ENCODE measurements around the gene ABCA13. TPM values are rescaled to one million over a fixed set of nuclear protein-coding genes. Genes with fewer than 3 reads are reported as not detected.
"Not testable (repeated sequence)": the region's sequence is repeated elsewhere in the genome, so short reads cannot be mapped to it uniquely, and the experiment has no call there.

ABCA13 gene, protein sequence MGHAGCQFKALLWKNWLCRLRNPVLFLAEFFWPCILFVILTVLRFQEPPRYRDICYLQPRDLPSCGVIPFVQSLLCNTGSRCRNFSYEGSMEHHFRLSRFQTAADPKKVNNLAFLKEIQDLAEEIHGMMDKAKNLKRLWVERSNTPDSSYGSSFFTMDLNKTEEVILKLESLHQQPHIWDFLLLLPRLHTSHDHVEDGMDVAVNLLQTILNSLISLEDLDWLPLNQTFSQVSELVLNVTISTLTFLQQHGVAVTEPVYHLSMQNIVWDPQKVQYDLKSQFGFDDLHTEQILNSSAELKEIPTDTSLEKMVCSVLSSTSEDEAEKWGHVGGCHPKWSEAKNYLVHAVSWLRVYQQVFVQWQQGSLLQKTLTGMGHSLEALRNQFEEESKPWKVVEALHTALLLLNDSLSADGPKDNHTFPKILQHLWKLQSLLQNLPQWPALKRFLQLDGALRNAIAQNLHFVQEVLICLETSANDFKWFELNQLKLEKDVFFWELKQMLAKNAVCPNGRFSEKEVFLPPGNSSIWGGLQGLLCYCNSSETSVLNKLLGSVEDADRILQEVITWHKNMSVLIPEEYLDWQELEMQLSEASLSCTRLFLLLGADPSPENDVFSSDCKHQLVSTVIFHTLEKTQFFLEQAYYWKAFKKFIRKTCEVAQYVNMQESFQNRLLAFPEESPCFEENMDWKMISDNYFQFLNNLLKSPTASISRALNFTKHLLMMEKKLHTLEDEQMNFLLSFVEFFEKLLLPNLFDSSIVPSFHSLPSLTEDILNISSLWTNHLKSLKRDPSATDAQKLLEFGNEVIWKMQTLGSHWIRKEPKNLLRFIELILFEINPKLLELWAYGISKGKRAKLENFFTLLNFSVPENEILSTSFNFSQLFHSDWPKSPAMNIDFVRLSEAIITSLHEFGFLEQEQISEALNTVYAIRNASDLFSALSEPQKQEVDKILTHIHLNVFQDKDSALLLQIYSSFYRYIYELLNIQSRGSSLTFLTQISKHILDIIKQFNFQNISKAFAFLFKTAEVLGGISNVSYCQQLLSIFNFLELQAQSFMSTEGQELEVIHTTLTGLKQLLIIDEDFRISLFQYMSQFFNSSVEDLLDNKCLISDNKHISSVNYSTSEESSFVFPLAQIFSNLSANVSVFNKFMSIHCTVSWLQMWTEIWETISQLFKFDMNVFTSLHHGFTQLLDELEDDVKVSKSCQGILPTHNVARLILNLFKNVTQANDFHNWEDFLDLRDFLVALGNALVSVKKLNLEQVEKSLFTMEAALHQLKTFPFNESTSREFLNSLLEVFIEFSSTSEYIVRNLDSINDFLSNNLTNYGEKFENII (N-terminal part only)
- total RNA-seq: under 0.01 TPM in 1 of 2 replicates, not detected in the other

- no peak for DNase-seq (ENCODE audit: low read depth in 2 of 2)
These were observed at the start of gene ABCA13 for GRCh38 chr7:48171202-48171601. TSS of gene ABCA13 (plus strand) at chr7:48171458. CDS start at chr7:48171484, 26 bp downstream.

DNA sequence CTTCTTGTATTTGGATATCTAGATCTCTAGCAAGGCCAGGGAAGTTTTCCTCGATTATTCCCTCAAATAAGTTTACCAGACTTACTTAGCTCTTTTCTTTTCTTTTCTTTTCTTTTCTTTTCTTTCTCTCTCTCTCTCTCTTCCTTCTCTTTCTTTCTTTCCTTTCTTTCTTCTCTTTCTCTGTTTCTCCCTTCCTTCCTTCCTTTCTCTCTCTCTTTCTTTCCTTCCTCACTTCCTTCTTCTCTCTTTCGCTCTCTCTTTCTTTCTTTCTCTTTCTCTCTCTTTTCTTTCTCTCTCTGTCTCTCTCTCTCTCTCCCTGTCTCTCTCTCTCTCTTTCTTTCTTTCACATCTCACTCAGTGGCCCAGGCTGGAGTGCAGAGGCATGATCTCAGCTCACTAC, 45.2 kb upstream of the ABCA13 start:
- DNase-seq (ENCODE audit: low read depth in 2 of 2): no peak

DNA sequence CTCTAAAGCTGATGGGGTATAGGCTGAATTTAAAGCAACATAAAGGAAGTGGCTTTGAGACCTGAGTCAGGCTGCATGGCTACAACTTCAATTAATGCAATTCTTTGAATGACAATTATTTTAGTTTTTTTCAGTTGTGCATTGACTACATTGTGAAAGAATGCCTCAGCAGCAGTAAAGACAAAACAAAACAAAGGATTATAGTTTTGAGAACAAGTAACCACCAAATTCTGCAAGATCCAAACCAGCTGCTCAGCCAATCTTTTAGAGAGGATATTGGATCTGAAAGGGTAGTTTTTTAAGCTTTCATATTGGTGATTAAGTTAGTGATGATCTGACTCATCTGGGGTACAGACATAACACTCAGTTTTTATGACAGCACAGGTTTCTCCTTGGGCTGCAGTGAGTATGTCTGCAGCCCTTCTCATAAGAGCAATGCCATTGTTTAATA, 40.6 kb upstream of the ABCA13 start:
- no peak for DNase-seq (ENCODE audit: low read depth in 2 of 2)

DNA sequence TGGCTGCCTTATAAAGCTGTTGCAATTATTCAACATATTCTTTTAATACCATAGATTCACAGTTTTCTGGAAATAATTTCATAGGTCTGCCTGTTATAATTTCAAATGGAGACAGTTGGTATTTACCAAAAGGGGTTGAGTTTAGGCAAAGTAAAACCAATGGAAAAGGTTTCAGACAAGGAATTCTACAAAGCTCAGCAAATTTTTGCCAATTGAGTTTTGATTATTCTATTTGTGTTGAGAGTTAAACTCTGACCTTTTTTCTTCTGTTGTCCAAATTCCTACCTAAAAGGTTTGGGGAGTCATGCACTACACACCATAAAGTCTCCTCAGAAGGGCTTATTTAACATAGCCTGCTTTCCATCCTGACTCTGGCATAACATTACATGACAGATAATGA, 38.5 kb upstream of the ABCA13 start:
- DNase-seq (ENCODE audit: low read depth in 2 of 2): no peak

- DNase-seq (ENCODE audit: low read depth in 2 of 2): peak; percentile 10 to 25
These were observed 31.8 kb upstream of the ABCA13 start for GRCh38 chr7:48139459-48139858.

GRCh38 chr7:48140001-48140681, 31.1 kb upstream of the ABCA13 start:
- DNase-seq (ENCODE audit: low read depth in 2 of 2): peak; percentile 26 to 73

GRCh38 chr7:48141521-48141920, 29.7 kb upstream of the ABCA13 start:
- no peak for DNase-seq (ENCODE audit: low read depth in 2 of 2)

DNA sequence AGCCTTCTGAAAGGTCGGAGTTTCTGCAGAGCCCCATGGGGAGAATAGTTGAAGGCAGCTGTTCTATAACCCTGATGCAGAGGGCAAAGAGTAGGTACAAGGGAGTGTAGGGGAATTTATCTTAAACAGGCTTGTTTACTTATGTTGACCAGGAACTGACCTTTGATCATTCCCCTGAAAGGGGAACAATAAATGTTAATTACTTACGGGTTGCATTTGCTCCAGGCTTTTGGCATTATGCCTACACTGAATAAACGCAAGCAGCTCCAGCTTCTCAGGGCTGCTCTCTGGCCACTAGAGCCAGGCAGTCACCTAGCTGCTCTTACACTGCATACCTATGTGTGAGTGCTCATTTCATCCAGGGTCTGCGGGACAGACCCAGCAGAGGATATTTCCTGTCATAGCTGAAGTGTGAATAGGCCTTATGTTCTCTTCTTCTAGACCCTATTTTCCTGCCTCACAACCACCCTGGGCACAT, 26.9 kb upstream of the ABCA13 start:
- no peak for DNase-seq (ENCODE audit: low read depth in 2 of 2)

GRCh38 chr7:48147078-48147591, 24.1 kb upstream of the ABCA13 start:
- DNase-seq (ENCODE audit: low read depth in 2 of 2): no peak

DNA sequence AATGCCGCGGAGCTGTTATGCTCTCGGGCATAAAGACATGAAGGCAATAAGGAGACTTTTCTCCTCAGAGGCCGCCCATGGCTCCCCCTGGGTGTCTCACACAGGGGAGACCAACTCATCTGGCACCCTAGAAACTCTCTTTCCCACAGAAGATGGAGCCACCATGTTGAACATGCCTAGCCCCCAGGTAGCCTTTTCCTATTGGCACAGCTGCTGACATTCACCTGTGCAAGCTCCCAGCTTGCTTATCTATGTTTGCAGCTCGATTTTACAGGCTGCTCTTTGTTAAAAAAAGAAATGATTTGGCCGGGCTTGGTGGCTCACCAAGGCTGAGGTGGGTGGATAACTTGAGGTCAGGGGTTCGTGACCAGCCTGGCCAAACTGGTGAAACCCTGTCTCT, 23.6 kb upstream of the ABCA13 start:
- not testable (repeated sequence) for DNase-seq (ENCODE audit: low read depth in 2 of 2)

DNA sequence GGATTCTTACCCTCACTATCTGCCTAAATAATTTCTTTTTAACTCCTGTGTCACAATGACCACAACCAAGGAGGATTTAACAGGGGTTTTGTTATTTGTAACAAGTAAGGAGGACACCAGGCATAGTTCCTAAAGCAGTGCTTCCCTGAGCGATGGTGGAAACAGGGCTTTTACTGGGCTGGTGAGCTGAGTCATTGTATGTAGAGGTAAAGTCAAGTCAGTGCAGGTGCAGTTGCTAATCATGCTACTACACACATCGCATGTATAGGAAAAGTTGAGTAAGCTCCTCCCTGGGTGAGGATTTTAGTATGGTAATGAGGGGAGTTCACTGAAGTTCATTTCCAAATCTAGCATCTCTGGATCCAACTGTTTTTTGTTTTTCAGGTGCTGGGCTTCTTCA, 22.9 kb upstream of the ABCA13 start:
- no peak for DNase-seq (ENCODE audit: low read depth in 2 of 2)

DNA sequence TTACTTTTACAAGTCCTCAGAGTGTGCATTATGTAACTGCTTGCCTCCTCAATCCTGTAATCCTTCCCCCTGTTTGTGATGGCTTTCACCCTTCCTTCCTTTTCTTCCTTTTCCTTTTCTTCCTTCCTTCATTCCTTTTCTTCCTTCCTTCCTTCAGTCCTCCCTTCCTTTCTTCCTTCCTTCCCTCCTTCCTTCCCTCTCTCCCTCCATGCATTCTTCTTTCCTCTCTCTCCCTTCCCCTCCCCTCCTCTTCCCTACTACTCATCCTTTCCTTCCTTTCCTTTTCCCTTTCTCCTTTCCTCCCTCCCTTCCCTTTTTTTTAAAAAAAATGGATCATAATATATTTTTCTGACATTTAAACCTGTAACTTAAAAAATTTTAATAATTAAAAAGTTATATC, 22.2 kb upstream of the ABCA13 start:
- no peak for DNase-seq (ENCODE audit: low read depth in 2 of 2)

DNA sequence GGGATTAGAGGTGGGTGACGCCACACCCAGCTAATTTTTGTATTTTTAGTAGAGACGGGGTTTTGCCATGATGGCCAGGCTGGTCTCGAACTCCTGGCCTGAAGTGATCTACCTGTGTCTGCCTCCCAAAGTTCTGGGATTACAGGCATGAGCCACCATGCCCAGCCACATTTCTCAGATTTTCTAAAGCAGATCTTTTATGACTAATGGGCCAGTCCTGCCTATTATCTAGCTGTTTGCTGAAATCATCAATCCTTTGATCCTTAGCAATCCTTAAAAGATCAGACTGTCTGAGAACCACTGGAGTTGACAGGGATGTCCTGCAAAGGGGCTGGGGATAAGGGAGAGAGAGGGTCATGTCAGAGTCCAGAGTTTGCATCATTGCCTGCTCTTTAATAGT, 21.2 kb upstream of the ABCA13 start:
- DNase-seq (ENCODE audit: low read depth in 2 of 2): no peak

GRCh38 chr7:48154792-48155413, 16.4 kb upstream of the ABCA13 start:
- peak; percentile 54 to 63 for DNase-seq (ENCODE audit: low read depth in 2 of 2)

- DNase-seq (ENCODE audit: low read depth in 2 of 2): no peak
These were observed 12.9 kb upstream of the ABCA13 start for GRCh38 chr7:48158404-48158803.

- no peak for DNase-seq (ENCODE audit: low read depth in 2 of 2)
These were observed 9.7 kb upstream of the ABCA13 start for GRCh38 chr7:48161407-48162125.

DNA sequence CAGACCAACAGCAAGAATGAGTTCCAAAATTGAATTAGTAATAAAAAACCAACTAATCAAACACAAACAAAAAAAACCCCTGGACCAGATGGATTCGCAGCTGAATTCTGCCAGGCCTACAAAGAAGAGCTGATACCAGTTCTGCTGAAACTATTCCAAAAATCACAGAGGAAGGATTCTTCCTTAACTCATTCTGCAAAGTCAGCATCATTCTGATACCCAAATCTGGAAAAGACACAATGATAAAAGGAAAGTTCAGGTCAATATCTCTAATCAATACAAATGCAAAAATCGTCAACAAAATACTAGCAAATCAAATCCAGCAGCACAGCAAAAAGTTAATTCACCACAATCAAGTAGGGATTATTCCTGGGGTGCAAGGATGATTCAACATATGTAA, 6.1 kb upstream of the ABCA13 start:
- no peak for DNase-seq (ENCODE audit: low read depth in 2 of 2)

DNA sequence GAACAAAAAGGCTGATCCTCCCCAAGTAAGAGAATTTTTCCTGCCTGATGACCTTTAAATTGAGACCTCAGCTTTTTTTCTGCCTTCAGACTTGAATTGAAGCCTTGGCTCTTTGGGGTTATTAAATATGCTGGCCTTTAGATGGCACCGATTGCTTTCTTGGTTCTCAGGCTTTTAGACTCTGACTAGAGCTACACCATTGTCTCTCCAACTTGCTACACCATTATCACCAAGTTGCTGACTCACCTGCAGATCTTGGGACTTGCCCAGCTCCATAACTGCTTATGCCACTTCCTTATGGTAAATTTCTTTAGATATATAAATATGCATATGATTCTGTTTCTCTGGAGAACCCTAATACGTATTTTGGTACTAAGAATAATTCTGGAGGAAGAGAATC, 3.1 kb upstream of the ABCA13 start:
- DNase-seq (ENCODE audit: low read depth in 2 of 2): peak; percentile 27 to 49

DNA sequence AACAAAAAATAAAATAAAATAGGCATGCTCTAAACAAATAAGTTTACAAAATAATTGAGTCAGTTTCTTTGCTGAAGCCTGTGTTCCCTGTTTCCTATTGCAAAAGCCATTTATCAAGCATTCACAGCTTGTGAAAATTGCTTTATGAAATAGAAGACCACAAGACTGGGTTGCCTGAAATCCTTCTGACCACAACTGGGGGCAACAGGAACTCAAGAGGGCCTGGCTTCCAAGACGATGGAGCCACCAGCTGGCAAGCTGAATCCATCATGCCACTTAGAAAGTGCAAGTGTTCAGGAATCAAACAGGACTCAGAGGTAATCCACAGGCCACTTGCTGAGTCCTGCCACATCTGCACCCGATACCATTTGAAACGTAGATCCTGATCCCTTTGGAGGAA, 752 bp upstream of the ABCA13 start:
- no peak for DNase-seq (ENCODE audit: low read depth in 2 of 2)

Measured in lung microvascular endothelial cell (primary cell).